Choroid plexus epithelial cell (primary cell): ENCODE data around the gene TXNRD2.

Experiments
- DNase-seq: peaks from one replicate; pipeline ENCODE4 v3.0.0-alpha.2; 2010; ENCODE audit warnings: low read depth
- H3K4me3 ChIP-seq: 2 replicates; pipeline ENCODE4 v1.5.1; 2011; ENCODE audit warnings: low read depth, mild to moderate bottlenecking, control low read depth, low read length, moderate library complexity
- TF ChIP-seq, protein P1 (sequence below): conservative IDR thresholded peaks from 2 replicates; pipeline ENCODE4 v1.5.1; 2011; ENCODE audit warnings: low read depth, mild to moderate bottlenecking, control low read depth, inconsistent platforms, low read length, moderate library complexity

Gene TXNRD2

DNA sequence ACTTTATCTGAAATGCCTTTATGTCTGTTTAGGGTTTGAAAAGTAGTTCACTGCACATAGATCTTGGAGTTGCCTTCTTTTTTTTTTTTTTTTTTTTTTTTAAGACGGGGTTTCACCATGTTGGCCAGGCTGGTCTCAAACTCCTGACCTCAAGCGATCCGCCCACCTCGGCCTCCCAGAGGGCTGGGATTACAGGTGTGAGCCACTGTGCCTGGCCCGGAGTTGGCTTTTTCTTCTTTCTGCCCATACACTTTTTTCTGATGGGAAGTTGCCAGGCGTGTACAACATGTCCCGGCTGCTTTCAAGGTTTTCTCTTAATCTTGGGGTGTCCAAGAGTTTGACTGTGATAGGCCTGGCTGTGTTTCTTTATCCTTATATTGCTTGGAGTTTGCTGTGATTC is 74.0 kb downstream of the TXNRD2 start:
- TF ChIP-seq, protein P1, sequence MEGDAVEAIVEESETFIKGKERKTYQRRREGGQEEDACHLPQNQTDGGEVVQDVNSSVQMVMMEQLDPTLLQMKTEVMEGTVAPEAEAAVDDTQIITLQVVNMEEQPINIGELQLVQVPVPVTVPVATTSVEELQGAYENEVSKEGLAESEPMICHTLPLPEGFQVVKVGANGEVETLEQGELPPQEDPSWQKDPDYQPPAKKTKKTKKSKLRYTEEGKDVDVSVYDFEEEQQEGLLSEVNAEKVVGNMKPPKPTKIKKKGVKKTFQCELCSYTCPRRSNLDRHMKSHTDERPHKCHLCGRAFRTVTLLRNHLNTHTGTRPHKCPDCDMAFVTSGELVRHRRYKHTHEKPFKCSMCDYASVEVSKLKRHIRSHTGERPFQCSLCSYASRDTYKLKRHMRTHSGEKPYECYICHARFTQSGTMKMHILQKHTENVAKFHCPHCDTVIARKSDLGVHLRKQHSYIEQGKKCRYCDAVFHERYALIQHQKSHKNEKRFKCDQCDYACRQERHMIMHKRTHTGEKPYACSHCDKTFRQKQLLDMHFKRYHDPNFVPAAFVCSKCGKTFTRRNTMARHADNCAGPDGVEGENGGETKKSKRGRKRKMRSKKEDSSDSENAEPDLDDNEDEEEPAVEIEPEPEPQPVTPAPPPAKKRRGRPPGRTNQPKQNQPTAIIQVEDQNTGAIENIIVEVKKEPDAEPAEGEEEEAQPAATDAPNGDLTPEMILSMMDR: no peak
- no peak overlapping the region for H3K4me3 ChIP-seq
- DNase-seq: no peak

DNA sequence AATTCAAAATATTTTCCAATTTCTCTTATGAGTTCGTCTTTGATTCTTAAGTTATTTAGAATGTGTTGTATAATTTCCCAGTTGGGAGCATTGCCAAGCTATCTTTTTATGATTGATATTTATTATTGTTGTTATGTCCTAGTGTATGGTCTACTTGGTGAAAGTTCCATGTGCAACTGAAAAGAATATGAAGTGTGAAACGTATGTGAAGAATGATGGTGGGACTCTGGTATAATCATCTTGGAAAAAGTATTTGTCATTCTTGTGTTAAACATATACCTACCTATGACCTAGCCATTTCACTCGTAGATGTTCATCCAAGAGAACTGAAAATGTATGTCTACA is 75.0 kb downstream of the TXNRD2 start:
- no peak overlapping the region for H3K4me3 ChIP-seq
- no peak for DNase-seq
- TF ChIP-seq, protein P1: no peak

DNA sequence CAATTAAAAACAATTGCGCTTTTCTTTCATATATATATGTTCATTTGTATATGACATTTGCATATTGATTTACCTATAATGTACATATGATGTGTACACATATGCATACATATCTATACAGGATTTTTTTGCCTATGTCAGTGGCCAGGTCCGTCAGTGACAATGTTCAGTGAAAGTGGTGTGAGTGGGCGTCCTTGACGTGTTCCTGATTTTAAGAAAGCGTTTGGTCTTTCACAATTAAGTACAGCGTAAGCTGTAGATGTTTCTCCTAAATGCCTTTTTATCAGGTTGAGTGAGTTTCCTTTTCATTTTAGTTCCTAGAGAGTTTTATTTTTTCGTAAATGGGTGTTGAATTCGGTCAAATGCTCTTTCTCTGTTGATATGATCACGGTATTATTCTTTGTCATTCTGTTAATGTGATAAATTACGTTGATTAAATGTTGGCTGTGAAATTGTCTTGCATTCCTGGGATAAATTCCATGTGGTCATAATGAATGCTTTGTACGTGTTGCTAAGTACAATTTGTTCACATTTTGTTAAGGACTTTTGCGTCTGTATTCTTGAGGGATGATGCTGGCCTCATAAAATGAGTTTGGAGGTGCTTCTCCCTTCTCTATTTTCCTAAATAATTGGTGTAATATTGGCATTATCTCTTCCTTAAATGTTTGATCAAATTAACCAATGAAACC is 76.3 kb downstream of the TXNRD2 start:
- no peak overlapping the region for H3K4me3 ChIP-seq
- TF ChIP-seq, protein P1: no peak
- no peak for DNase-seq

DNA sequence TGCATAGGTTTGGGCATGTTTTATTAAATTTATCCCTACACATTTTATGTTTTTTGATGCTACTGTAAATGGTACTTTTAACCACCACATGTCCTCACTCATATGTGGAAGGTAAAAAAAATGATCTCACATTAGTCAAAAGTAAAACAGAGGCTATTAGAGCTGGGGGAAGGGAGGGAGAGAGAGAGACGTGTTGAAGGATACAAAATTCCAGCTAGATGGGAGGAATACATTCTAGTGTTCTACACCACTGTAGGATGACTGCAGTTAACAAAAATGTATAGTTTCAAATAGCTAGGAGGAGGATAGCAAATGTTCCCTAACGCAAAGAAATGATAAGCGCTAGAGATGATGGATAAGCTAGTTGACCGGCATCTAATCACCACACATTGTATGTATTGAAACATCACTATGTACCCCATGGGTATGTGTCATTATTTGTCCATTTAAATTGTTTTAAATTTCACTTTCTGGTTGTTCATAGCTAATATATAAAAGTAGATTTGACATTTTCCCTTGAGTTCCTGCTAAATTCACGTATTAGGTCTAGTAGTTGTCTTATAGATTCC is 77.0 kb downstream of the TXNRD2 start:
- no peak for DNase-seq
- no peak overlapping the region for H3K4me3 ChIP-seq
- TF ChIP-seq, protein P1: no peak

GRCh38 chr22:19863571-19863970 is 78.0 kb downstream of the TXNRD2 start:
- no peak for DNase-seq
- TF ChIP-seq, protein P1: no peak

GRCh38 chr22:19862619-19863246 is 78.9 kb downstream of the TXNRD2 start:
- TF ChIP-seq, protein P1: no peak
- DNase-seq: no peak
- no peak overlapping the region for H3K4me3 ChIP-seq

More at GRCh38 chr22:19863571-19863970, 78.0 kb downstream of the TXNRD2 start:
- no peak overlapping the region for H3K4me3 ChIP-seq
